LHCN-M2 (cell line): ENCODE measurements around the gene MGAT4B. TPM values are rescaled to one million over a fixed set of nuclear protein-coding genes. Genes with fewer than 3 reads are reported as not detected.
"Not testable (repeated sequence)": the region's sequence is repeated elsewhere in the genome, so short reads cannot be mapped to it uniquely, and the experiment has no call there.

Experiments used
- DNase-seq: peaks from one replicate; pipeline ENCODE4 v3.0.0-alpha.2; 2012; ENCODE audit warnings: low read depth
- polyA plus RNA-seq: library from polyadenylated mRNA; unstranded; fragments of >200 nt; gene quantifications from one replicate; pipeline ENCODE4 v1.2.1, GENCODE V29; 2012; ENCODE audit warnings: missing spikeins
- total RNA-seq: library from RNA; depleted of rRNA; stranded (reverse); fragments of >200 nt; gene quantifications from 2 replicates; pipeline ENCODE4 v1.2.3, GENCODE V29; 2014; rRNA removed

Gene MGAT4B
- 150 and 157 TPM in 2 replicates for total RNA-seq
- 184 TPM for polyA plus RNA-seq

- DNase-seq = peak; percentile 69
These were observed at the start of gene MGAT4B for GRCh38 chr5:179806250-179807048. MGAT4B (minus strand) TSS chr5:179806866; CDS start chr5:179806583, 283 bp downstream.

- no peak for DNase-seq
These were observed 47.7 kb upstream of the MGAT4B start for GRCh38 chr5:179854356-179854755.

- DNase-seq = no peak
These were observed 46.4 kb upstream of the MGAT4B start for GRCh38 chr5:179852993-179853547.

- DNase-seq = no peak
These were observed 35.0 kb upstream of the MGAT4B start for GRCh38 chr5:179841621-179842020.

- DNase-seq = no peak
These were observed 34.1 kb upstream of the MGAT4B start for GRCh38 chr5:179840766-179841165.

- DNase-seq = no peak
These were observed 33.7 kb upstream of the MGAT4B start for GRCh38 chr5:179840321-179840720.

GRCh38 chr5:179839328-179840256 is 32.9 kb upstream of the MGAT4B start:
- no peak for DNase-seq

- DNase-seq = no peak
These were observed 30.7 kb upstream of the MGAT4B start for GRCh38 chr5:179837076-179838011.

- peak; percentile 29 for DNase-seq
These were observed 29.8 kb upstream of the MGAT4B start for GRCh38 chr5:179836225-179837019.

GRCh38 chr5:179834871-179835270 is 28.2 kb upstream of the MGAT4B start:
- DNase-seq = not testable (repeated sequence)

- no peak for DNase-seq
These were observed 27.5 kb upstream of the MGAT4B start for GRCh38 chr5:179834120-179834519.

- DNase-seq = no peak
These were observed 27.0 kb upstream of the MGAT4B start for GRCh38 chr5:179833709-179834070.

- DNase-seq = no peak
These were observed 26.5 kb upstream of the MGAT4B start for GRCh38 chr5:179833056-179833708.

GRCh38 chr5:179832039-179832745 is 25.5 kb upstream of the MGAT4B start:
- no peak for DNase-seq

- no peak for DNase-seq
These were observed 24.3 kb upstream of the MGAT4B start for GRCh38 chr5:179830818-179831468.

- no peak for DNase-seq
These were observed 23.2 kb upstream of the MGAT4B start for GRCh38 chr5:179829732-179830435.

- DNase-seq = no peak
These were observed 22.2 kb upstream of the MGAT4B start for GRCh38 chr5:179828756-179829421.
